Heart left ventricle (tissue), 13 donors: ENCODE results near the gene TMEM259.

ENCODE experiments used
- CTCF ChIP-seq, 12 donors: fragments of 200-600 bp; sonication (generic) in 4 of 12; IDR thresholded peaks; one replicate each; pipeline versions ENCODE4 v1.5.0 to v1.8.0; 2018 to 2022; ENCODE audit warnings: antibody characterized with exemption in 12 of 12, mild to moderate bottlenecking in 5 of 12
- POLR2A ChIP-seq, 2 donors: fragments of 450-650 bp; IDR thresholded peaks; one replicate each; pipeline ENCODE4 v1.6.1; 2017; ENCODE audit warnings: antibody characterized with exemption in 2 of 2, mild to moderate bottlenecking in 2 of 2, moderate library complexity in 2 of 2
- donor health status: ischemic (EF 13 %, LVEDD 7.1; RV severe dilation, severe dysfunction).
- donor health status: DM: no; HTN: yes; CAD: no.
- donor health status: DM: no; HTN: no; CAD: no.
- donor health status: ischemic (EF 25% LVEDD 6.9; RV normal size, moderate dysfunction).
- donor health status: ischemic (EF 25% LVEDD 5.7; RV mildly dilated, moderate dysfunction).
- donor health status: ischemic (EF 35%, LVEDD 5.7; RV mildly dilated, moderate dysfunction).
- donor health status: nonischemic (EF 11% LVEDD 7.7; RV severe dilation, severe dysfunction).
- donor health status: DM: yes; HTN: yes; CAD: no.
- donor health status: PGD.
- donor health status: ischemic (EF 29% LVEDD 5.4; RV normal size, mild dysfunction).
- donor health status: nonischemic (EF 23%, LVEDD 6.1; RV moderate dilation, normal function).

GRCh38 chr19:1037621-1038064, 16.7 kb upstream of the TMEM259 start:
- TF ChIP-seq CTCF (IDR thresholded peaks at IDR 0.05): no peak
- no peak for TF ChIP-seq POLR2A (IDR thresholded peaks at IDR 0.05)
